GM12864 (cell line): ENCODE results near the gene MTMR10.

ENCODE experiments used
- DNase-seq: peaks from one replicate; pipeline ENCODE4 v3.0.0-alpha.2; 2011; ENCODE audit warnings: low read depth
- H3K4me3 ChIP-seq: 2 replicates; pipeline ENCODE4 v1.5.1; 2011; ENCODE audit warnings: mild to moderate bottlenecking, low read depth, low read length, control low read depth
- TF ChIP-seq, protein P1 (sequence below): IDR thresholded peaks from 2 replicates; pipeline ENCODE4 v1.5.1; 2011; ENCODE audit warnings: low read depth, mild to moderate bottlenecking, moderate library complexity, low read length, control low read depth, inconsistent platforms; ENCODE audit errors: missing control alignments

MTMR10 gene

DNA sequence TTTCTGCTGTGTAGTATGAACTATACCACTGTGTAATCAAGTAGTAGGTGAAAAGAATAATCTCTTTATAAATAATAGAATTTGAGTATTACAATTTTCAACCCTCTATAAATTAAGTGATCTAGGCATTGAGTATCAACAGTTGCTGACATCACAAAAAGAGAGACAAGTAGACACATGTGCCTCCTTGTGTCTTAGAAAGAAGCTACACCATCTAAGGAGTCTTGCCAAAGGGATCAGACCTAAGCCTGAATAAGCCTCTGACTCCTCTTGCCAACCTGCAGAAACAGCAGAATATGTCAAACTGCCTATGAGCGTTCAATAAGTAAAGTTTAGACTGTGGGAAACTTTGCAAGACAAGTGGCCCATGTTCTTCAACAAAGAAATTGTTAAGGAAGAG, 5.8 kb upstream of the MTMR10 start:
- H3K4me3 ChIP-seq, result no peak overlapping the region
- no peak for DNase-seq
- TF ChIP-seq, protein P1, sequence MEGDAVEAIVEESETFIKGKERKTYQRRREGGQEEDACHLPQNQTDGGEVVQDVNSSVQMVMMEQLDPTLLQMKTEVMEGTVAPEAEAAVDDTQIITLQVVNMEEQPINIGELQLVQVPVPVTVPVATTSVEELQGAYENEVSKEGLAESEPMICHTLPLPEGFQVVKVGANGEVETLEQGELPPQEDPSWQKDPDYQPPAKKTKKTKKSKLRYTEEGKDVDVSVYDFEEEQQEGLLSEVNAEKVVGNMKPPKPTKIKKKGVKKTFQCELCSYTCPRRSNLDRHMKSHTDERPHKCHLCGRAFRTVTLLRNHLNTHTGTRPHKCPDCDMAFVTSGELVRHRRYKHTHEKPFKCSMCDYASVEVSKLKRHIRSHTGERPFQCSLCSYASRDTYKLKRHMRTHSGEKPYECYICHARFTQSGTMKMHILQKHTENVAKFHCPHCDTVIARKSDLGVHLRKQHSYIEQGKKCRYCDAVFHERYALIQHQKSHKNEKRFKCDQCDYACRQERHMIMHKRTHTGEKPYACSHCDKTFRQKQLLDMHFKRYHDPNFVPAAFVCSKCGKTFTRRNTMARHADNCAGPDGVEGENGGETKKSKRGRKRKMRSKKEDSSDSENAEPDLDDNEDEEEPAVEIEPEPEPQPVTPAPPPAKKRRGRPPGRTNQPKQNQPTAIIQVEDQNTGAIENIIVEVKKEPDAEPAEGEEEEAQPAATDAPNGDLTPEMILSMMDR, result no peak

DNA sequence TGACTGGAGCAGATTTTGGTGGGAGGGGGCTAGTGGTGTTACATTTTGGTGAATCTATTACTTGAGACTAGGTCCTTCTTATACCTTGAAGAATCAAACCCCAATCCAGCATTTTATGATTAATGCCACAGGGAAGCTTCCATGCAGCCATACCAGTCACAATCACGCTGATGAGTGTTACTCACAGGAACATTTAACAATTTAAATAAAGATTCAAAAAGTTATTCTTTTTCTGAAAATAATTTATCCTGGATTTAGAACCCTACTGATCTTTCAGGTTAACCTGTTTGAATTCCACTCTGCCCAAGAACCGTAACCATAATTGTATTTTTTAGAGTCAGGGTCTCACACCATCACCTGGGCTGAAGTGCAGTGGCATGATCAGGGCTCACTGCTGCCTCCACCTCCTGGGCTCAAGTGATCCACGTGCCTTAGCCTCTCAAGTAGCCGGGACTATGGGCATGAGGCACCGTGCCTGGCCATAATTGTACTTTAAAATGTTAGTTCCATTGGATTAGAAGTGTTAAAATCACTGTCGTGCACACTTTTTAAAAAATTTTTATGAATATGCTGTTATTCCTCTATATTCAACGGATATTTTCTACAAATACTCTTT, 929 bp upstream of the MTMR10 start:
- H3K4me3 ChIP-seq, result peak overlapping the region; percentile 99
- no peak for DNase-seq
- TF ChIP-seq, protein P1, result no peak

DNA sequence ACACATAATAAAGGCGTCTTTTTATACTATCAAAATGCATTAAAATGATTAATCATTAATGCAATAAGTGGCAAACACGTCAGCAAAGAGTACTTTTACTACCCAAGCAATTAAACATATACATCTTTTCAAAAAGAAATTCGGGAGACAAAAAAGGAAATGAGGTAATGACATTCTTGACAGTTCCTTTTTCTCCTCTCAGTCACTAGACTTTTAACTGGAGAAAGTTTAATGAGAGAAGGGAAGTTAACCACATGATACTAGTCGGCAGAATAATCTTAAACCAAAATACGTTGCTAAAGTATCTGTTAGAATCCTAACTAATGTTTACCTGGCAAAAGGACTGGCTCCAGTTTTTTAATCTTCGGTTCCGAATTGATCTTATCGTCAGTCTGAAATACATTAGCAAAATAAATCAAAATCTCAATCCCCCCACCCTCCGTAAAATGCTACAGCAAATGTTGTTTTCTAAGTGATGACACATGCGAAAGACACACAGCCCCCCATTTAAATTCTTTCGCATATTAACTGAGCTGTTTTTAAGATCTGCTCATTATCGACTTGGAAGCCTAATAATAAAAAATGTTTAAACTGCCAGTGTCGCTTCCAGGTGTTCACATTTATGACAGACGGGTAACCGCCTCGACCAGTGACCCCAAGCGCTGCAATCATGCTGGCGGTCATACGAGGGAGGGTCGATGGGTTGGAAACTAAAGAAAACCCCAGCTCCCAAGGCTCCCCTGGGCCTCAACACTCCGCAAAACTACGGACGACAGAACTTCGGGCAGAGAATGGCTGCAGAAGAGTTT, 778 bp downstream of the MTMR10 start:
- peak overlapping the region; percentile 99 for H3K4me3 ChIP-seq
- no peak for DNase-seq
- TF ChIP-seq, protein P1, result no peak

DNA sequence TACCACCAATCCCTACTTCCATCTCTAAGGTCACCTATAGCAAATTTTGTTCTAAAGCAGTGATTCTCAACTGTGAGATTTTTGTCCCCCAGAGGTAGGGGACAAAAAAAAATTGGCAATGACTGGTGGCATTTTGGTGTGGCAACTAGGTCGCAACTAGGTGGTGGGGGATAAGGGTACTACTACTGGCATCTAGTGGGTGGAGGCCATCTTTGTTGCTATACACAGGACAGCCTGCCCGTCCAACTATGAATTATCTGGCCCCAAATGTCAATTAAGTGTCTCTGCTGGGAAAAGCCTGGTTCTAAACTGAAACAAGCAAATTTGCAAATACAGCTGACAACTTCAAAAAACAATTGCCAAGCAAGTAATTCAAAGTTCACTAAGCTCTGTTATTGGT, 1.4 kb downstream of the MTMR10 start:
- DNase-seq, result no peak
- peak overlapping the region; percentile 99 for H3K4me3 ChIP-seq
- TF ChIP-seq, protein P1, result peak; percentile 2

DNA sequence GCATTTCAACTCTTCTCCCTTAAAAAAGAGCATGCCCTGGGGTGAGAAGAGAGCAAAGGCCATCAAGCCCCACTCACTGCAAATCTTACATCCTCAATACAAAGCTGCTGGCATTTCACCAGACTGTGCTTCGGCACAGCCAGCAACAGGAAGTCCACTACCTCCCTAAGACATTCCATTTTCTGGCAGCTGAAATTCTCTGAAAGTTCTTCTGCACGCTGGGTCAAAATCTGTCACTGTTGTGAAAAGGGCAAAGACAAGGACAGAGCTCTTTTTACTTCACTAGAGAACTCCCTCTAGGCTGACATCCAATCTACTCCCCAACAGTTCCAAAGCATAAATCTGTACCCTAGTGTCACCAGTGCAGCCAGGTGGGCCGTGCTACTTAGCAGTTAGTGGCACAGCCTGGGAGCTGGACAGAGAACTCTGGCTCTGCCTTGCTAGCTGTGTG, 6.3 kb downstream of the MTMR10 start:
- TF ChIP-seq, protein P1, result no peak
- H3K4me3 ChIP-seq, result no peak overlapping the region
- DNase-seq, result no peak

DNA sequence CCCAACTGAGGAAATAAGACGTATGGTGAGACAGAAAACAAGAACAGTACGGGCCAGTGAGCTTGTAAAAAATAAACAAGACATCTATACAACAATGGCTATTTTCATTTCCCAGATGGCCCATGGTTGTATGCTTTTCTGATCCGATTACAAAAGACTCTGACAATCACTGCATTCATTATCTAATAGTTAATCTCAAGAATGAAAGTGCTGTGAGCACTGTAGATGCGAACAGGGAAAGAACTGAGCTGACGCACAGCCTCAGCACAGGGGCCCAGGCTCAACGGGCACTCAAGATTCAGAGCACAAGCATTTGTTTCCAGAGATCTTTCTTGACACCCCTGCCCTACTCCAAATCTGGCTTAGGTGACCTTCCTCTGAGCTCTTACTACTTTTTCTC, 6.9 kb downstream of the MTMR10 start:
- TF ChIP-seq, protein P1, result no peak
- DNase-seq, result no peak
- H3K4me3 ChIP-seq, result peak overlapping the region; percentile 7; the same call in 1 of the 2 replicates
